ENCODE results near the gene DDX25. TPM values are rescaled to one million over a fixed set of nuclear protein-coding genes. Genes with fewer than 3 reads are reported as not detected.
"Not testable (repeated sequence)": the region's sequence is repeated elsewhere in the genome, so short reads cannot be mapped to it uniquely, and the experiment has no call there.

DDX25 gene
- total and polyA plus RNA-seq, 2 of the 8 experiments (the other 6 are each of a cell fraction or from before 2014, with no cell fraction given), result 17.6 to 17.9 TPM

DNA sequence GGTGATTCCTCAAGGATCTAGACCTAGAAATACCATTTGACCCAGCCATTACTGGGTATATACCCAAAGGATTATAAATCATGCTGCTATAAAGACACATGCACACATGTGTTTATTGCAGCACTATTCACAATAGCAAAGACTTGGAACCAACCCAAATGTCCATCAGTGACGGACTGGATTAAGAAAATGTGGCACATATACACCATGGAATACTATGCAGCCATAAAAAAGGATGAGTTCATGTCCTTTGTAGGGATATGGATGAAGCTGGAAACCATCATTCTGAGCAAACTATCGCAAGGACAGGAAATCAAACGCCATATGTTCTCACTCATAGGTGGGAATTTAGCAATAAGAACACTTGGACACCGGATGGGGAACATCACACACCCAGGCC is 39.0 kb upstream of the DDX25 start:
- H3K9ac ChIP-seq (replicated peaks in 1 of 4; ENCODE audit: extremely low read depth in 1 of 4, low read depth in 3 of 4, low read length in 3 of 4); H4K91ac ChIP-seq (replicated peaks; ENCODE audit: insufficient read length, low read length); H3K27ac ChIP-seq (ENCODE audit: low read depth, low read length); DNase-seq (ENCODE audit: low read depth in 1 of 2, low spot score in 2 of 2); POLR2A ChIA-PET (ENCODE audit: partially characterized antibody); H2AK5ac ChIP-seq (ENCODE audit: low read depth, low read length); H4K8ac ChIP-seq (ENCODE audit: extremely low read depth, insufficient read depth, low read length); FAIRE-seq; H2BK120ac ChIP-seq (replicated peaks; ENCODE audit: low read depth, low read length); H2BK12ac ChIP-seq (ENCODE audit: low read depth, low read length); H2BK5ac ChIP-seq (ENCODE audit: low read depth, low read length); H3K79me1 ChIP-seq (ENCODE audit: low read depth, low read length); H4K20me1 ChIP-seq (replicated peaks in 1 of 2; ENCODE audit: control insufficient read depth in 1 of 2, insufficient read depth in 2 of 2, low read length in 2 of 2); H3K36me3 ChIP-seq (ENCODE audit: control insufficient read depth in 2 of 4, insufficient read depth in 4 of 4, low read length in 3 of 4); H2BK20ac ChIP-seq (ENCODE audit: low read length); H3K56ac ChIP-seq (replicated peaks; ENCODE audit: insufficient read length, low read depth, low read length); H3K4ac ChIP-seq (replicated peaks; ENCODE audit: insufficient read length, low read depth, low read length); H3K4me2 ChIP-seq (ENCODE audit: insufficient read depth in 1 of 2, low read depth in 2 of 2, low read length in 2 of 2); H3K14ac ChIP-seq (ENCODE audit: insufficient read length); H3K4me3 ChIP-seq (ENCODE audit: extremely low read depth in 1 of 4, insufficient read depth in 2 of 4, low read depth in 3 of 4, low read length in 4 of 4); H3K27me3 ChIP-seq (replicated peaks in 1 of 4; ENCODE audit: control insufficient read depth in 3 of 4, extremely low read depth in 1 of 4, insufficient read depth in 3 of 4, low read length in 3 of 4); H3K23me2 ChIP-seq (ENCODE audit: low read depth, low read length); H3K79me2 ChIP-seq (ENCODE audit: control insufficient read depth in 1 of 2, insufficient read depth in 2 of 2, low read length in 2 of 2); H3K9me3 ChIP-seq (ENCODE audit: insufficient read depth in 2 of 2, low read depth in 1 of 2, low read length in 1 of 2); H4K5ac ChIP-seq (ENCODE audit: insufficient read length, low read depth, low read length); CTCF ChIA-PET (ENCODE audit: partially characterized antibody); H3K23ac ChIP-seq (ENCODE audit: insufficient read length); H2AFZ ChIP-seq (ENCODE audit: low read length); H2BK15ac ChIP-seq (ENCODE audit: low read length); H3K18ac ChIP-seq (ENCODE audit: extremely low read depth, low read length); H3K4me1 ChIP-seq (replicated peaks in 1 of 4; ENCODE audit: control insufficient read depth in 3 of 4, insufficient read depth in 4 of 4, low read length in 3 of 4): not testable (repeated sequence)
- 83% methylated on average over 4 of the region's 4 CpGs; no CpG with 5 or more reads in 1 of the 2 experiments for WGBS, 2 experiments (ENCODE audit: extremely low coverage in 1 of 2, insufficient coverage in 1 of 2, insufficient read length in 1 of 2, insufficient replicate concordance in 2 of 2, low coverage in 1 of 2, low lambda C conversion rate in 2 of 2, missing lambda C conversion rate in 1 of 2)
